Transverse colon (tissue), 4 donors: ENCODE measurements around the gene KRTAP10-3.

Experiments
- POLR2A ChIP-seq: fragments of 450-650 bp; IDR thresholded peaks from one replicate; pipeline ENCODE4 v1.6.1; 2016; ENCODE audit warnings: antibody characterized with exemption, mild to moderate bottlenecking, moderate library complexity
- POLR2AphosphoS5 ChIP-seq, 3 donors: sonication (generic); formaldehyde crosslinking; IDR thresholded peaks; one replicate each; pipeline ENCODE4 v1.6.1; 2016; ENCODE audit warnings: antibody characterized with exemption in 3 of 3
- TF ChIP-seq, protein P1 (sequence below), 5 experiments: fragments of 200-600 bp in 3 of 5; fragments of 450-650 bp in 2 of 5; sonication (generic) in 3 of 5; IDR thresholded peaks; 1 replicate in 2 of 5; 2 replicates in 3 of 5; pipeline ENCODE4 v1.5.1; 2016 to 2017; ENCODE audit warnings: antibody characterized with exemption in 5 of 5, inconsistent platforms in 3 of 5, mild to moderate bottlenecking in 2 of 5, moderate library complexity in 1 of 5

GRCh38 chr21:44557491-44558328 is 885 bp downstream of the KRTAP10-3 start:
- TF ChIP-seq, protein P1, sequence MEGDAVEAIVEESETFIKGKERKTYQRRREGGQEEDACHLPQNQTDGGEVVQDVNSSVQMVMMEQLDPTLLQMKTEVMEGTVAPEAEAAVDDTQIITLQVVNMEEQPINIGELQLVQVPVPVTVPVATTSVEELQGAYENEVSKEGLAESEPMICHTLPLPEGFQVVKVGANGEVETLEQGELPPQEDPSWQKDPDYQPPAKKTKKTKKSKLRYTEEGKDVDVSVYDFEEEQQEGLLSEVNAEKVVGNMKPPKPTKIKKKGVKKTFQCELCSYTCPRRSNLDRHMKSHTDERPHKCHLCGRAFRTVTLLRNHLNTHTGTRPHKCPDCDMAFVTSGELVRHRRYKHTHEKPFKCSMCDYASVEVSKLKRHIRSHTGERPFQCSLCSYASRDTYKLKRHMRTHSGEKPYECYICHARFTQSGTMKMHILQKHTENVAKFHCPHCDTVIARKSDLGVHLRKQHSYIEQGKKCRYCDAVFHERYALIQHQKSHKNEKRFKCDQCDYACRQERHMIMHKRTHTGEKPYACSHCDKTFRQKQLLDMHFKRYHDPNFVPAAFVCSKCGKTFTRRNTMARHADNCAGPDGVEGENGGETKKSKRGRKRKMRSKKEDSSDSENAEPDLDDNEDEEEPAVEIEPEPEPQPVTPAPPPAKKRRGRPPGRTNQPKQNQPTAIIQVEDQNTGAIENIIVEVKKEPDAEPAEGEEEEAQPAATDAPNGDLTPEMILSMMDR (IDR thresholded peaks at IDR 0.05), result no peak
- TF ChIP-seq POLR2AphosphoS5 (IDR thresholded peaks at IDR 0.05), result no peak
- no peak for TF ChIP-seq POLR2A
